Stomach (tissue), 9 donors: ENCODE data around the gene PLEKHH2. TPM values are rescaled to one million over a fixed set of nuclear protein-coding genes. Genes with fewer than 3 reads are reported as not detected.
A peak's percentile ranks its signal among the peaks of the same experiment; 100 is the strongest.

Source experiments
- DNase-seq, 2 donors: peaks; one replicate each; pipeline versions ENCODE4 v3.0.0 to v3.0.0-alpha.2; 2013 to 2019
- H3K27ac ChIP-seq, 5 donors: fragments of 200-600 bp in 4 of 5; sonication (generic) in 4 of 5; one replicate each; pipeline ENCODE4 v1.5.1; 2013 to 2019; ENCODE audit warnings: mild to moderate bottlenecking in 1 of 5, moderate library complexity in 1 of 5
- H3K27me3 ChIP-seq, 3 donors: fragments of 200-600 bp; sonication (generic); one replicate each; pipeline ENCODE4 v1.5.1; 2017 to 2019; ENCODE audit warnings: mixed run types in 1 of 3
- H3K36me3 ChIP-seq, 4 donors: fragments of 200-600 bp; sonication (generic); 1 replicate in 3 of 4; 2 replicates in 1 of 4; pipeline ENCODE4 v1.5.1; 2016 to 2019
- H3K4me1 ChIP-seq, 4 donors: fragments of 200-600 bp; sonication (generic); one replicate each; pipeline ENCODE4 v1.5.1; 2016 to 2019
- H3K4me3 ChIP-seq, 4 donors: fragments of 200-600 bp; sonication (generic) in 3 of 4; one replicate each; pipeline ENCODE4 v1.5.1; 2016 to 2019; ENCODE audit warnings: mild to moderate bottlenecking in 1 of 4
- H3K9me3 ChIP-seq, 4 donors: fragments of 200-600 bp; sonication (generic); one replicate each; pipeline ENCODE4 v1.5.1; 2016 to 2019
- CTCF ChIP-seq, 7 experiments: fragments of 450-650 bp in 4 of 7; fragments of 200-600 bp in 3 of 7; sonication (generic) in 3 of 7; IDR thresholded peaks; one replicate each; pipeline ENCODE4 v1.5.1; 2016 to 2019; ENCODE audit warnings: antibody characterized with exemption in 7 of 7, control low read depth in 2 of 7, mild to moderate bottlenecking in 1 of 7
- EP300 ChIP-seq: sonication (generic); formaldehyde crosslinking; IDR thresholded peaks from one replicate; pipeline ENCODE4 v1.6.1; 2017; ENCODE audit warnings: antibody characterized with exemption
- POLR2A ChIP-seq, 4 donors: fragments of 450-650 bp; IDR thresholded peaks; one replicate each; pipeline ENCODE4 v1.6.1; 2016; ENCODE audit warnings: antibody characterized with exemption in 4 of 4, control low read depth in 2 of 4, mild to moderate bottlenecking in 1 of 4, moderate library complexity in 1 of 4
- POLR2AphosphoS5 ChIP-seq, 3 donors: sonication (generic); formaldehyde crosslinking; IDR thresholded peaks; one replicate each; pipeline ENCODE4 v1.6.1; 2016; ENCODE audit warnings: antibody characterized with exemption in 3 of 3
- WGBS, 5 donors: extraction: QIAGEN DNeasy Blood & Tissue Kit in 3 of 5; methylation state at CpG; one replicate each; pipeline versions ENCODE4 v1.1.5 to v1.1.7; 2013 to 2018; 5-methylcytosine and 5-hydroxymethylcytosine counted together
- intact Hi-C: fragments of 100-400 bp; cut with DNase I; formaldehyde crosslinking; loops from one replicate; pipeline ENCODE4 v1.15.1; 2023; ENCODE audit warnings: low total_unique reads
- polyA plus RNA-seq, 3 donors: library from polyadenylated mRNA; stranded (reverse); fragments of 200-250 nt; gene quantifications; one replicate each; pipeline ENCODE4 v1.2.3, GENCODE V29; 2013
- total RNA-seq, 5 donors: library from RNA; depleted of rRNA; stranded (reverse); fragments of >200 nt; gene quantifications; one replicate each; pipeline versions ENCODE4 v1.1.0 to v1.2.3, GENCODE V29; 2014 to 2016
- donor health status: healthy with polysubstance abuse.
- donor health status: Bipolar disorder and iron deficiency.
- donor health status: healthy.

Gene PLEKHH2
- total and polyA plus RNA-seq, 8 donors: 1.8 to 130 (median 11.1) TPM

- DNase-seq: no peak
- Histone ChIP-seq H3K4me3 (no peak overlapping the region), H3K9me3 (no peaks in the 10 kb centered on the region), H3K36me3 (peaks cover 0 to 7% (median 2%) of the 10 kb centered on the region in 4 donors), H3K27me3 (no peaks in the 10 kb centered on the region), H3K27ac (peak overlapping the region in 2 of 5 donors; percentile 7 to 46), H3K4me1 (peaks cover 0 to 20% (median 0%) of the 10 kb centered on the region in 4 donors)
- TF ChIP-seq POLR2A (IDR thresholded peaks at IDR 0.05) (no peak), POLR2AphosphoS5 (IDR thresholded peaks at IDR 0.05) (peak in 1 of 3 donors; percentile 12)
- intact Hi-C loops: no loop called here
These were observed 122.1 kb downstream of the PLEKHH2 start for GRCh38 chr2:43759195-43759594.

GRCh38 chr2:43762286-43762685 lies 125.2 kb downstream of the PLEKHH2 start:
- intact Hi-C loops: no loop called here
- Histone ChIP-seq H3K27ac (no peak overlapping the region), H3K36me3 (peaks cover 0 to 15% (median 7%) of the 10 kb centered on the region in 4 donors), H3K4me1 (peaks cover 0 to 20% (median 0%) of the 10 kb centered on the region in 4 donors), H3K9me3 (no peaks in the 10 kb centered on the region), H3K27me3 (no peaks in the 10 kb centered on the region), H3K4me3 (no peak overlapping the region)
- TF ChIP-seq EP300 (no peak), POLR2AphosphoS5 (IDR thresholded peaks at IDR 0.05) (no peak), CTCF (IDR thresholded peaks at IDR 0.05) (no peak), POLR2A (IDR thresholded peaks at IDR 0.05) (no peak)
- DNase-seq: no peak
- WGBS, 5 donors: 17 to 47% (median 36%) methylated on average over 3 of the region's 3 CpGs

GRCh38 chr2:43763091-43763490 lies 126.0 kb downstream of the PLEKHH2 start:
- no peaks in the 10 kb centered on the region for H3K9me3 ChIP-seq
- no peak for DNase-seq
- peaks cover 0 to 18% (median 0%) of the 10 kb centered on the region in 4 donors for H3K4me1 ChIP-seq
- H3K36me3 ChIP-seq: peaks cover 0 to 15% (median 7%) of the 10 kb centered on the region in 4 donors
- no peak overlapping the region for H3K4me3 ChIP-seq
- TF ChIP-seq POLR2A (IDR thresholded peaks at IDR 0.05) (no peak), EP300 (no peak), POLR2AphosphoS5 (IDR thresholded peaks at IDR 0.05) (no peak), CTCF (IDR thresholded peaks at IDR 0.05) (no peak)
- H3K27ac ChIP-seq: no peak overlapping the region
- intact Hi-C loops: no loop called here
- H3K27me3 ChIP-seq: no peaks in the 10 kb centered on the region
- 96 to 100% (median 100%) methylated on average over 2 of the region's 2 CpGs for whole genome bisulfite sequencing, 5 donors

GRCh38 chr2:43764086-43764705 lies 127.1 kb downstream of the PLEKHH2 start:
- TF ChIP-seq POLR2AphosphoS5 (IDR thresholded peaks at IDR 0.05) (no peak), CTCF (IDR thresholded peaks at IDR 0.05) (no peak), EP300 (no peak)
- 18 to 39% (median 26%) methylated on average over 1 of the region's 1 CpG for WGBS, 5 donors
- DNase-seq: no peak

GRCh38 chr2:43766006-43766405 lies 128.9 kb downstream of the PLEKHH2 start:
- no peak for TF ChIP-seq CTCF (IDR thresholded peaks at IDR 0.05)
- TF ChIP-seq POLR2AphosphoS5 (IDR thresholded peaks at IDR 0.05): no peak
- TF ChIP-seq POLR2A (IDR thresholded peaks at IDR 0.05): no peak
- no peak for TF ChIP-seq EP300
- Histone ChIP-seq H3K27me3 (no peaks in the 10 kb centered on the region), H3K36me3 (peaks cover 0 to 15% (median 8%) of the 10 kb centered on the region in 4 donors), H3K4me1 (no peaks in the 10 kb centered on the region), H3K4me3 (no peak overlapping the region), H3K27ac (no peak overlapping the region), H3K9me3 (no peaks in the 10 kb centered on the region)
- DNase-seq: no peak
- intact Hi-C loops: no loop called here
- 85 to 90% (median 90%) methylated on average over 4 of the region's 4 CpGs for WGBS, 5 donors

More at GRCh38 chr2:43764086-43764705, 127.1 kb downstream of the PLEKHH2 start:
- Histone ChIP-seq H3K9me3 (no peaks in the 10 kb centered on the region), H3K27me3 (no peaks in the 10 kb centered on the region), H3K4me1 (peaks cover 0 to 6% (median 0%) of the 10 kb centered on the region in 4 donors), H3K4me3 (no peak overlapping the region), H3K27ac (peak overlapping the region in 1 of 5 donors; percentile 17), H3K36me3 (peaks cover 0 to 15% (median 8%) of the 10 kb centered on the region in 4 donors)
- intact Hi-C loops: no loop called here
